HepG2 (cell line): ENCODE results near the gene DNAJC18. TPM values are rescaled to one million over a fixed set of nuclear protein-coding genes. Genes with fewer than 3 reads are reported as not detected.
A peak's percentile ranks its signal among the peaks of the same experiment; 100 is the strongest.

Experiments
- ATAC-seq: fragments of 200-7000 bp; cut with Tn5 transposase; 3 replicates; pipeline ENCODE4 v1.9.1; 2020; ENCODE audit warnings: mild to moderate bottlenecking, moderate library complexity
- BruUV-seq: library from RNA; stranded (reverse); fragments of 400-500 nt; replicated peaks from 2 replicates; lab custom pipeline; 2021; lab: Mats Ljungman, UMichigan
- CTCF ChIA-PET: fragments of 300-600 bp; formaldehyde crosslinking; extraction: SDS; loops from one replicate; lab custom pipeline; 2021; ENCODE audit warnings: low total read pairs, inconsistent platforms, low intra/inter-chr PET ratio; lab: Yijun Ruan, JAX
- POLR2A ChIA-PET: fragments of 350-600 bp; sonication (Branson Sonifier 250); formaldehyde crosslinking; loops from one replicate; lab custom pipeline; 2020; ENCODE audit warnings: antibody characterized with exemption, inconsistent platforms; lab: Yijun Ruan, JAX
- DNase-seq: peaks from one replicate; pipeline ENCODE4 v3.0.0-alpha.2; 2015; ENCODE audit warnings: low spot score
- FAIRE-seq: peaks from 3 replicates; lab custom pipeline; 2011; peaks lifted over from hg19 to GRCh38; lab: Jason Lieb, UNC
- H2AFZ ChIP-seq: one replicate; pipeline ENCODE4 v1.6.1; 2011; ENCODE audit warnings: low read length, inconsistent platforms
- H3K27ac ChIP-seq: fragments of 300-600 bp; 3 replicates; pipeline ENCODE4 v1.8.0; 2011; ENCODE audit warnings: mixed run types, mild to moderate bottlenecking, mixed read lengths, low read length, inconsistent platforms; ENCODE audit not compliant: insufficient read depth; ENCODE audit errors: extremely low read length
- H3K27me3 ChIP-seq, 2 experiments: fragments of 200-600 bp in 1 of 2; 2 replicates in 1 of 2; 3 replicates in 1 of 2; pipeline versions ENCODE4 v1.6.0 to v1.8.0; 2011; ENCODE audit warnings: low read length in 2 of 2, mild to moderate bottlenecking in 2 of 2, moderate library complexity in 2 of 2, inconsistent platforms in 1 of 2; ENCODE audit not compliant: insufficient read depth in 2 of 2, control insufficient read depth in 1 of 2
- H3K36me3 ChIP-seq, 2 experiments: fragments of 200-600 bp in 1 of 2; replicated peaks in 1 of 2; 2 replicates in 1 of 2; 3 replicates in 1 of 2; pipeline versions ENCODE4 v1.5.1 to v1.8.0; 2011; ENCODE audit warnings: low read length in 2 of 2, inconsistent platforms in 1 of 2; ENCODE audit not compliant: insufficient read depth in 2 of 2, control insufficient read depth in 1 of 2
- H3K4me1 ChIP-seq: 2 replicates; pipeline ENCODE4 v1.5.1; 2012; ENCODE audit warnings: low read length, inconsistent platforms; ENCODE audit not compliant: insufficient read depth
- H3K4me2 ChIP-seq: 2 replicates; pipeline ENCODE4 v1.6.0; 2011; ENCODE audit warnings: low read depth, low read length, inconsistent platforms
- H3K4me3 ChIP-seq, 3 experiments: fragments of 200-600 bp in 1 of 3; sonication (generic), shearing (Covaris generic) in 1 of 3; replicated peaks in 1 of 3; 2 replicates each; pipeline ENCODE4 v1.5.1; 2011 to 2016; ENCODE audit warnings: low read length in 3 of 3, inconsistent platforms in 2 of 3, low read depth in 2 of 3, mild to moderate bottlenecking in 2 of 3, control low read depth in 1 of 3, mixed read lengths in 1 of 3; ENCODE audit not compliant: insufficient read depth in 1 of 3
- H3K79me2 ChIP-seq: one replicate; pipeline ENCODE4 v1.6.1; 2011; ENCODE audit warnings: low read length, inconsistent platforms; ENCODE audit not compliant: insufficient read depth
- H3K9ac ChIP-seq: 2 replicates; pipeline ENCODE4 v1.6.0; 2011; ENCODE audit warnings: mild to moderate bottlenecking, low read depth, low read length, inconsistent platforms; ENCODE audit not compliant: insufficient read depth
- H3K9me3 ChIP-seq: 2 replicates; pipeline ENCODE4 v1.5.1; 2012; ENCODE audit warnings: mild to moderate bottlenecking, low read length
- H4K20me1 ChIP-seq: 2 replicates; pipeline ENCODE4 v1.6.0; 2011; ENCODE audit warnings: inconsistent platforms, mild to moderate bottlenecking, low read length, moderate library complexity; ENCODE audit not compliant: insufficient read depth
- GABPA ChIP-seq, 2 experiments: IDR thresholded peaks; 2 replicates each; pipeline ENCODE4 v1.6.1; 2011 to 2016; ENCODE audit warnings: low read depth in 2 of 2, low read length in 1 of 2, missing biosample characterization in 1 of 2, missing genetic modification characterization in 1 of 2
- MBD4 ChIP-seq: IDR thresholded peaks from 2 replicates; pipeline ENCODE4 v1.6.1; 2012; ENCODE audit warnings: low read length, inconsistent platforms, borderline replicate concordance
- MEF2D ChIP-seq: sonication (generic); formaldehyde crosslinking; IDR thresholded peaks from 2 replicates; pipeline ENCODE4 v1.5.1; 2020; ENCODE audit warnings: mild to moderate bottlenecking, missing genetic modification reagents
- NAIF1 ChIP-seq: sonication (generic); formaldehyde crosslinking; IDR thresholded peaks from 2 replicates; pipeline ENCODE4 v1.5.0; 2020; ENCODE audit warnings: mild to moderate bottlenecking, missing genetic modification reagents, borderline replicate concordance
- PAX8 ChIP-seq: sonication (generic); formaldehyde crosslinking; IDR thresholded peaks from 2 replicates; pipeline ENCODE4 v1.8.0; 2022; ENCODE audit warnings: mild to moderate bottlenecking, missing genetic modification reagents, borderline replicate concordance
- SMARCC2 ChIP-seq: fragments of 450-650 bp; IDR thresholded peaks from 2 replicates; pipeline ENCODE4 v1.6.1; 2017; ENCODE audit warnings: antibody characterized with exemption, mild to moderate bottlenecking
- TCF12 ChIP-seq, 2 experiments: fragments of 450-650 bp in 1 of 2; sonication (generic) in 1 of 2; formaldehyde crosslinking in 1 of 2; IDR thresholded peaks; 2 replicates each; pipeline versions ENCODE4 v1.6.1 to v1.8.0; 2017 to 2022; ENCODE audit warnings: antibody characterized with exemption in 1 of 2, mild to moderate bottlenecking in 1 of 2, missing genetic modification reagents in 1 of 2, moderate library complexity in 1 of 2
- U2AF2 ChIP-seq: fragments of 200-400 bp; formaldehyde crosslinking; IDR thresholded peaks from 2 replicates; pipeline ENCODE4 v1.6.1; 2017; ENCODE audit warnings: low read depth, mild to moderate bottlenecking, low read length
- YEATS4 ChIP-seq: sonication (generic); formaldehyde crosslinking; IDR thresholded peaks from 2 replicates; pipeline ENCODE4 v1.4.0; 2020; ENCODE audit warnings: missing genetic modification reagents, borderline replicate concordance
- ZFX ChIP-seq: sonication (generic); formaldehyde crosslinking; IDR thresholded peaks from 2 replicates; pipeline ENCODE4 v1.4.0; 2020; ENCODE audit warnings: mild to moderate bottlenecking, low read depth, missing genetic modification reagents, moderate library complexity
- ZMYM3 ChIP-seq: sonication (generic); formaldehyde crosslinking; IDR thresholded peaks from 2 replicates; pipeline ENCODE4 v1.5.1; 2020; ENCODE audit warnings: mild to moderate bottlenecking, missing genetic modification reagents
- ZNF382 ChIP-seq: sonication (generic); formaldehyde crosslinking; IDR thresholded peaks from 2 replicates; pipeline ENCODE4 v1.5.0; 2020; ENCODE audit warnings: missing genetic modification reagents, mild to moderate bottlenecking, borderline replicate concordance
- ZNF776 ChIP-seq: sonication (generic); formaldehyde crosslinking; IDR thresholded peaks from 2 replicates; pipeline ENCODE4 v1.4.0; 2020; ENCODE audit warnings: mild to moderate bottlenecking, missing genetic modification reagents
- WGBS: methylation state at CpG from one replicate; pipeline ENCODE4 v1.1.6; 2017; ENCODE audit warnings: low lambda C conversion rate; 5-methylcytosine and 5-hydroxymethylcytosine counted together
- in situ Hi-C: cut with HindIII; loops from 2 replicates; pipeline ENCODE4 v1.10.0; 2017; ENCODE audit warnings: low pct_unique_long_range_greater_than_20kb; ENCODE audit not compliant: extremely low pct_ligation_motif_present
- intact Hi-C: fragments of 100-400 bp; cut with micrococcal nuclease; formaldehyde crosslinking; loops from one replicate; pipeline ENCODE4 v1.10.0; 2022; ENCODE audit not compliant: unreplicated experiment
- polyA plus RNA-seq, 8 experiments: library from polyadenylated mRNA; depleted of rRNA in 3 of 8; stranded (reverse) in 7 of 8; unstranded in 1 of 8; fragments of >200 nt; fragmentation: Illumina TruSeq in 4 of 8; extraction: Trizol in 4 of 8; gene quantifications; 2 replicates each; pipeline versions ENCODE4 v1.2.1 to v1.2.3, GENCODE V29; 2011 to 2016; ENCODE audit warnings: low read depth in 4 of 8, missing spikeins in 1 of 8, mixed read lengths in 1 of 8; ENCODE audit not compliant: insufficient read depth in 1 of 8
- total RNA-seq, 5 experiments: library from RNA; depleted of rRNA; stranded (reverse); fragments of >200 nt; fragmentation: Illumina TruSeq; extraction: Trizol; gene quantifications; 2 replicates each; pipeline ENCODE4 v1.2.3, GENCODE V29; 2016; ENCODE audit warnings: low read depth in 1 of 5
- TF ChIP-seq, protein P1 (sequence below): fragments of 450-650 bp; IDR thresholded peaks from 2 replicates; pipeline ENCODE4 v1.6.1; 2016

The DNAJC18 gene
- total and polyA plus RNA-seq, 2 of the 13 experiments (the other 11 are each of a cell fraction or from before 2014, with no cell fraction given): 6.5 to 6.6 TPM

DNA sequence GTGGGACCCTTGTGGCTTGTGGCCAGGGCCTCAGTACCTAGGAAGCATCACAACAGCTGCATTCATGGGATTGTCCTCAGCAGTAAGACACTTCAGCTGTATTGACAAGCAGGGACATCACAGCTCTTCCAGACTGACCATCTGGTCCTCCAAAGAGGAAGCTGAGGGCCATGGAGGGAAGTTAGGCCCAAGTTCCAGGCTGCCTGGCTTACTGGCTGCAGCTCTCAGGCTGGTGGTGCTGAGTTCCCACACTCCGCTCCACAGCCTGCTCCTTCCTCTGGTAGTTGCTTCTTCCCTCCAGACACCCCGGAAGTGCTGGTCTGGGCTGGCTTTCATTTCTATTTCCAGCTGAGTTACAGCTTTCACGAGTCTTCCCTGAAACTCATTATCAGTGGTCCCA is 48.9 kb upstream of the DNAJC18 start:
- intact Hi-C loops: no loop called here
- Histone ChIP-seq H3K36me3 (no peaks in the 10 kb centered on the region), H3K9ac (no peak overlapping the region), H3K4me2 (0 out of 2 replicates have a peak overlapping the region, but pooled peaks have one; percentile 12), H4K20me1 (no peaks in the 10 kb centered on the region), H3K79me2 (no peaks in the 10 kb centered on the region), H3K27ac (no peak overlapping the region), H3K4me3 (no peak overlapping the region), H2AFZ (no peak overlapping the region), H3K9me3 (no peaks in the 10 kb centered on the region), H3K27me3 (peaks cover 0 to 3% of the 10 kb centered on the region in 2 experiments; a peak in 2 of 5 replicates), H3K4me1 (0 out of 2 replicates have a peak, but pooled peaks cover 17% of the 10 kb centered on the region)
- TF ChIP-seq TCF12 (IDR thresholded peaks at IDR 0.05): no peak
- no peak for TF ChIP-seq TCF12 (CRISPR knock-in tag; IDR thresholded peaks at IDR 0.05)
- TF ChIP-seq ZNF776: no peak
- TF ChIP-seq U2AF2: no peak
- no peak for TF ChIP-seq NAIF1 (CRISPR knock-in tag)
- TF ChIP-seq MEF2D (CRISPR knock-in tag): no peak
- TF ChIP-seq ZNF382 (CRISPR knock-in tag): no peak
- TF ChIP-seq ZMYM3: no peak
- TF ChIP-seq PAX8 (CRISPR knock-in tag): no peak
- TF ChIP-seq YEATS4 (CRISPR knock-in tag): no peak
- TF ChIP-seq MBD4: no peak
- no peak for FAIRE-seq
- in situ Hi-C loops: no loop called here
- no peak for DNase-seq
- BruUV-seq: no TSS peak
- WGBS: 49% methylated on average over 3 of the region's 3 CpGs
- CTCF ChIA-PET: no interaction called here
- ATAC-seq: no peak; the same call in 2 of the 3 replicates
- POLR2A ChIA-PET: no interaction called here

DNA sequence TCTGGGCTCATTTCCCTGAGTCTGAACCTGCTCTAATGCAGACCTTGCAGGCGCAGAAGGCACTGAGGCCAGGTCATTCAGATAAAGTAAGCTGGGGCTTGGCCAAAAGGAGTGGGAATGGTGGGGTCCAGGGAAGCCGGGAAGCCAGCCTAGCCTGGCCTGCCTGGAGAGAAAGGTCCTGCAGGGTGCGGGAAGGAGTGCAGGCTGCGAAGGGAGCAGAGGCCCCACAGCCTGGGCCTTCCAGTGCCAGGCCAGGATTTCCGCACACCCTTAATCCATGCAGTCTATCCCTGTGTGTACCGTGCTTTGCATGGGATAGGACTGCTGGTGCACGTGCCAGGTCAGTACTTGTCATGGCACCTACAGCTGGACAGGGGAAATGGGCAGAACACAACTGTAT is 46.9 kb upstream of the DNAJC18 start:
- in situ Hi-C loops: no loop called here
- Histone ChIP-seq H3K9ac (no peak overlapping the region), H3K36me3 (no peaks in the 10 kb centered on the region), H3K79me2 (no peaks in the 10 kb centered on the region), H3K27ac (no peak overlapping the region), H2AFZ (no peak overlapping the region), H3K4me3 (no peak overlapping the region), H3K4me2 (no peak overlapping the region; the same call in 1 of the 2 replicates), H4K20me1 (no peaks in the 10 kb centered on the region), H3K9me3 (no peaks in the 10 kb centered on the region), H3K4me1 (peaks cover 22% of the 10 kb centered on the region), H3K27me3 (peaks cover 0 to 3% of the 10 kb centered on the region in 2 experiments; a peak in 2 of 5 replicates)
- DNase-seq (no peak), ATAC-seq (peak; percentile 71), FAIRE-seq (no peak)
- 21% methylated on average over 7 of the region's 7 CpGs for WGBS
- intact Hi-C loops: no loop called here
- BruUV-seq: no TSS peak
- CTCF ChIA-PET: no interaction called here
- POLR2A ChIA-PET: no interaction called here
- 0 out of 2 replicates have a peak, but pooled peaks have one; percentile 16 for TF ChIP-seq ZFX (CRISPR knock-in tag)
- TF ChIP-seq SMARCC2: no peak
- 0 out of 2 replicates have a peak, but pooled peaks have one; percentile 8 for TF ChIP-seq GABPA (IDR thresholded peaks at IDR 0.05; ENCODE audit: low read depth, low read length)
- TF ChIP-seq GABPA (CRISPR knock-in tag; IDR thresholded peaks at IDR 0.05; ENCODE audit: low read depth): no peak
- TF ChIP-seq, protein P1, sequence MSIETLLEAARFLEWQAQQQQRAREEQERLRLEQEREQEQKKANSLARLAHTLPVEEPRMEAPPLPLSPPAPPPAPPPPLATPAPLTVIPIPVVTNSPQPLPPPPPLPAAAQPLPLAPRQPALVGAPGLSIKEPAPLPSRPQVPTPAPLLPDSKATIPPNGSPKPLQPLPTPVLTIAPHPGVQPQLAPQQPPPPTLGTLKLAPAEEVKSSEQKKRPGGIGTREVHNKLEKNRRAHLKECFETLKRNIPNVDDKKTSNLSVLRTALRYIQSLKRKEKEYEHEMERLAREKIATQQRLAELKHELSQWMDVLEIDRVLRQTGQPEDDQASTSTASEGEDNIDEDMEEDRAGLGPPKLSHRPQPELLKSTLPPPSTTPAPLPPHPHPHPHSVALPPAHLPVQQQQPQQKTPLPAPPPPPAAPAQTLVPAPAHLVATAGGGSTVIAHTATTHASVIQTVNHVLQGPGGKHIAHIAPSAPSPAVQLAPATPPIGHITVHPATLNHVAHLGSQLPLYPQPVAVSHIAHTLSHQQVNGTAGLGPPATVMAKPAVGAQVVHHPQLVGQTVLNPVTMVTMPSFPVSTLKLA: 0 out of 2 replicates have a peak, but pooled peaks have one; percentile 13
